Measurements from ENCODE around the gene SCYGR3.

GRCh38 chr2:227632827-227633226 is 18.2 kb upstream of the SCYGR3 start:
- TF ChIP-seq CTCF (IDR thresholded peaks at IDR 0.05) (no peak), POLR2AphosphoS5 (IDR thresholded peaks at IDR 0.05) (no peak), EP300 (IDR thresholded peaks at IDR 0.05) (no peak)

Data from sigmoid colon (tissue), 4 donors.